C4-2B (cell line): ENCODE results near the gene MYO9B.

ENCODE experiments used
- H3K27ac ChIP-seq: fragments of 450-650 bp; 2 replicates; pipeline ENCODE4 v1.5.1; 2017
- CTCF ChIP-seq: fragments of 450-650 bp; conservative IDR thresholded peaks from 2 replicates; pipeline ENCODE4 v1.5.1; 2017; ENCODE audit warnings: mild to moderate bottlenecking
- ZFX ChIP-seq: fragments of 450-650 bp; IDR thresholded peaks from 2 replicates; pipeline ENCODE4 v1.6.1; 2017

MYO9B gene

DNA sequence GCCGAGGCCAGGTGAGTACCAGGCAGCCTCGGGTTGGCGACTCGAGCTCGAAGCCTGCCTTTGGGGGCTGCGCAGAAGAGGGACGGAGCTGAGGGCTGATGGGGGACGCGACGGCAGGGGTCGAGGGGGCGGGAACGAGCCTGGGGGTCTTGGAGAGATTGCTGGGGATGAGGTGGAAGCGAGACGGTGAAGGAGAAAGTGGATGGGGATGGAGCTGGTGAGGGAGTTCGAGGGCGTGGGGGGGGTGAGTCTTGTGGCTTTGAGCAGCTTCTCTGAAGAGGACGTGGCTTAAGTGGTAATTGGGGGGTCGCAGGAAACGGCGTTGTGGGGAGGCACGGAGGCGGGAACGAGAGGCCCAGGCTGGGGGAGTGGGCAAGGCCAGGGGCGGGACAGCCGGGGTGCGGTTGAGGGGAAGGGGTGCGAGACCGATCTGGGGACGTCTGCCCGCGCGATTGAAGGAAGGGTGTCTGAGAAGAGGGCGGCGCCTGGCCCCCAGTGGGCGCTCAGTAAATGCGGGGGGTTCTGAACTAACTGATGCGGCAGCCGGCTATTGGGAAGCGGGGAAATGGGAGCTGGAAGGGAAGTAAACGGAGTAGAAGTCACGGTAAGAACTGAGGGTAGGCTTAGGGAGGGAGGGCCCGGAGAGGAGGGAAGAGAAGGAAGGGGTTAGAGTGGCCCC lies 426 bp downstream of the MYO9B start:
- H3K27ac ChIP-seq, result peak overlapping the region; percentile 85
- no peak for TF ChIP-seq CTCF
- TF ChIP-seq ZFX, result no peak

GRCh38 chr19:17076543-17076991 lies 990 bp downstream of the MYO9B start:
- TF ChIP-seq CTCF, result no peak
- TF ChIP-seq ZFX, result no peak
- H3K27ac ChIP-seq, result peak overlapping the region; percentile 85

- no peak overlapping the region for H3K27ac ChIP-seq
- TF ChIP-seq ZFX (no peak), CTCF (no peak)
Measured at GRCh38 chr19:17077447-17078028, 2.0 kb downstream of the MYO9B start.

GRCh38 chr19:17078036-17078919 lies 2.7 kb downstream of the MYO9B start:
- TF ChIP-seq ZFX, result no peak
- TF ChIP-seq CTCF, result no peak
- H3K27ac ChIP-seq, result no peak overlapping the region

- H3K27ac ChIP-seq, result no peak overlapping the region
Measured at GRCh38 chr19:17078920-17079709, 3.5 kb downstream of the MYO9B start.

More at GRCh38 chr19:17078920-17079709, 3.5 kb downstream of the MYO9B start:
- no peak for TF ChIP-seq ZFX
- TF ChIP-seq CTCF, result no peak
